ENCODE results near the gene NUDT15.

The NUDT15 gene

DNA sequence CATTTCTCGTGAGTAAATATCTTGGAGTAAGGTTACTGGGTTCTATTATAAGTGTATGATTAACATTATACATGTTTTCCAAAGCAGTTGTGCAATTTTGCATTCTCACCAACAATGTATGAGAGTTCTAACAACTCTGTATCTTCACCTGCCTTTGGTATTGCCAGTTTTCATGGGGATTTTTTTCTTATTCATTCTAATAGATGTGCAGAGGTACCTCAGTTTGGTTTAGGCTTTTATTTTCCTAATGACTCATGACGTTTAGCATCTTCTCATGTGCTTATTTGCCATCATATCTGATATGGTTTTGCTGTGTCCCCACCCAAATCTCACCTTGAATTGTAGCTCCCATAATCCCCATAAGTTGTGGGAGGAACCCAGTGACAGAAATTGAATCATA is 7.7 kb upstream of the NUDT15 start:
- Histone ChIP-seq H3K4me1 (ENCODE audit: control insufficient read depth, insufficient read depth, low read length) (no peaks in the 10 kb centered on the region), H3K4me3 (ENCODE audit: low read depth, low read length) (no peak overlapping the region), H3K36me3 (ENCODE audit: control insufficient read depth in 2 of 2, insufficient read depth in 1 of 2, low read length in 2 of 2) (no peaks in the 10 kb centered on the region), H3K27ac (ENCODE audit: extremely low read depth, low read depth, low read length) (no peak overlapping the region), H3K9me3 (ENCODE audit: control insufficient read depth, insufficient read depth, low read depth, low read length) (no peaks in the 10 kb centered on the region)
- TF ChIP-seq RBAK (tag by site-specific recombination; IDR thresholded peaks at IDR 0.05) (no peak), GLI2 (tag by site-specific recombination; IDR thresholded peaks at IDR 0.05; ENCODE audit: borderline replicate concordance, low read depth) (no peak), ZNF555 (tag by site-specific recombination; conservative IDR thresholded peaks at IDR 0.05) (no peak), ZNF121 (tag by site-specific recombination; IDR thresholded peaks at IDR 0.05) (no peak), ZNF670 (tag by site-specific recombination; IDR thresholded peaks at IDR 0.05; ENCODE audit: low read depth) (no peak), ZNF843 (tag by site-specific recombination; IDR thresholded peaks at IDR 0.05) (no peak), ZNF302 (tag by site-specific recombination; IDR thresholded peaks at IDR 0.05; ENCODE audit: low read depth) (no peak), PRDM10 (tag by site-specific recombination; IDR thresholded peaks at IDR 0.05) (no peak), ZEB2 (tag by site-specific recombination; IDR thresholded peaks at IDR 0.05) (no peak), GLIS1 (tag by site-specific recombination; IDR thresholded peaks at IDR 0.05) (no peak), OVOL3 (tag by site-specific recombination; IDR thresholded peaks at IDR 0.05) (no peak), PATZ1 (tag by site-specific recombination; IDR thresholded peaks at IDR 0.05) (no peak), ZNF621 (tag by site-specific recombination; IDR thresholded peaks at IDR 0.05) (no peak), ZNF223 (tag by site-specific recombination; IDR thresholded peaks at IDR 0.05) (no peak), ZSCAN23 (tag by site-specific recombination; IDR thresholded peaks at IDR 0.05) (no peak)
- CTCF ChIA-PET = interaction anchor here (0.6 kb wide), 1 partner anchor 739 kb away, joined by 3 read pairs; no protein-coding TSS in a partner anchor
- POLR2A ChIA-PET = no interaction called here

DNA sequence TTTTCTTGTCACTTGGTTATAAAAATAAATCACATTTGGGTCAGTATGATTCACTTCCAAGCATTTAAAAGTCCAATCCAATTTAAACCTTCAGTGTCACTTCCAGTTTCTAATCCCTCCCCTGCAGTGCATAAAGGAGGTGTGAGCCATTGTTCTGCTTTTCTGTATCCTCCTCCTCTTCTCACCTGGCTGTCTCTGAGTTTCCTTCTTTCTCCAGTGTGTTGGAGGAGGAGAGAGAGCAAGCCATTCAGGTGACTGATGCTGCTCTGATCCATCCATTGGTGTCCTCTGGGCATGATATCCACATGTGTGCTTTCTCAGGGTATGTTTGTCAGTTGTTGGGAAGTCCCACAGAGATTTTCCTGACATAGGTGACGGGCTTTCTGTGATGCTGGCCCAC is 1.2 kb downstream of the NUDT15 start:
- ChIA-PET CTCF (interaction anchor here (0.6 to 2.5 kb wide), 7 partner anchors 9 to 525 kb away, joined by 3 to 19 read pairs (median 4); no protein-coding TSS in a partner anchor), POLR2A (interaction anchor here (1.3 to 2.1 kb wide), 4 partner anchors 8 to 56 kb away, joined by 5 to 8 read pairs (median 6); partner anchors contain the start of gene MED4)
- Histone ChIP-seq H3K4me3 (ENCODE audit: low read depth, low read length) (no peak overlapping the region), H3K4me1 (ENCODE audit: control insufficient read depth, insufficient read depth, low read length) (no peaks in the 10 kb centered on the region), H3K27ac (ENCODE audit: extremely low read depth, low read depth, low read length) (no peak overlapping the region), H3K36me3 (ENCODE audit: control insufficient read depth in 2 of 2, insufficient read depth in 1 of 2, low read length in 2 of 2) (peaks cover 0 to 24% of the 10 kb centered on the region in 2 experiments; a peak in 2 of 3 replicates), H3K9me3 (ENCODE audit: control insufficient read depth, insufficient read depth, low read depth, low read length) (no peaks in the 10 kb centered on the region)
- peak; percentile 20; the same call in 1 of the 2 replicates for TF ChIP-seq SP2 (tag by site-specific recombination; IDR thresholded peaks at IDR 0.05)
- peak; percentile 19; the same call in 1 of the 2 replicates for TF ChIP-seq ZNF600 (tag by site-specific recombination; IDR thresholded peaks at IDR 0.05)
- TF ChIP-seq ZNF843 (tag by site-specific recombination; IDR thresholded peaks at IDR 0.05) = no peak

DNA sequence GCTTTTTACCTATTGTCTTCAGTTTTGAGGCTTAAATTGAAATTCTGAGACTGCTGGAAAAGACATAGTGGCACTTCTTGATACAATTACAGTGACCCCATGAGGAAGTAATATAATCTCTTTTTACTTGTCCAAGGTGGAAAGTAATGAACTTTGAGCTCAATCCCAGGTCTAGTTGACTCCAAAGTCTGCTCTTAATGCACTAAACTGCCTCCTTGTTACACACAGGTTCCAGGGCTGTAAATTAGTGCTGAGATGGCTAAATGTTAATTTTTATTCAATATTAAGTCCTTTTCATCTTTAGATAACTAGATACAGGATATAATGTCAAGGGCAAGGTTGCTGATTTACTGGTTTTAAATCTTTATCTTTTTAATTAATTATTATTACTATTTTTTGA is 2.5 kb downstream of the NUDT15 start:
- H3K4me3 ChIP-seq (ENCODE audit: low read depth, low read length) = no peak overlapping the region
- no peaks in the 10 kb centered on the region for H3K4me1 ChIP-seq (ENCODE audit: control insufficient read depth, insufficient read depth, low read length)
- H3K9me3 ChIP-seq (ENCODE audit: control insufficient read depth, insufficient read depth, low read depth, low read length) = no peaks in the 10 kb centered on the region
- TF ChIP-seq, protein P1, sequence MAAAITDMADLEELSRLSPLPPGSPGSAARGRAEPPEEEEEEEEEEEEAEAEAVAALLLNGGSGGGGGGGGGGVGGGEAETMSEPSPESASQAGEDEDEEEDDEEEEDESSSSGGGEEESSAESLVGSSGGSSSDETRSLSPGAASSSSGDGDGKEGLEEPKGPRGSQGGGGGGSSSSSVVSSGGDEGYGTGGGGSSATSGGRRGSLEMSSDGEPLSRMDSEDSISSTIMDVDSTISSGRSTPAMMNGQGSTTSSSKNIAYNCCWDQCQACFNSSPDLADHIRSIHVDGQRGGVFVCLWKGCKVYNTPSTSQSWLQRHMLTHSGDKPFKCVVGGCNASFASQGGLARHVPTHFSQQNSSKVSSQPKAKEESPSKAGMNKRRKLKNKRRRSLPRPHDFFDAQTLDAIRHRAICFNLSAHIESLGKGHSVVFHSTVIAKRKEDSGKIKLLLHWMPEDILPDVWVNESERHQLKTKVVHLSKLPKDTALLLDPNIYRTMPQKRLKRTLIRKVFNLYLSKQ (tag by site-specific recombination; IDR thresholded peaks at IDR 0.05; ENCODE audit: borderline replicate concordance) = no peak
- H3K27ac ChIP-seq (ENCODE audit: extremely low read depth, low read depth, low read length) = no peak overlapping the region
- ChIA-PET POLR2A (no interaction called here), CTCF (interaction anchor here (0.7 kb wide), 1 partner anchor 73 kb away, joined by 3 read pairs; no protein-coding TSS in a partner anchor)
- peaks cover 0 to 24% of the 10 kb centered on the region in 2 experiments; a peak in 2 of 3 replicates for H3K36me3 ChIP-seq (ENCODE audit: control insufficient read depth in 2 of 2, insufficient read depth in 1 of 2, low read length in 2 of 2)
